Activated CD4-positive, CD25-positive, alpha-beta regulatory T cell treated with anti-CD3 and anti-CD28 coated beads, Interleukin-2, amount 50 U/mL, for 72 hours (primary cell): ENCODE results near the gene CD58.
A peak's percentile ranks its signal among the peaks of the same experiment; 100 is the strongest.

Experiments used
- DNase-seq: peaks from one replicate; pipeline ENCODE4 v3.0.0; 2021

Gene CD58

GRCh38 chr1:116508085-116508983 lies 62.5 kb downstream of the CD58 start:
- no peak for DNase-seq

GRCh38 chr1:116507631-116508030 lies 63.2 kb downstream of the CD58 start:
- DNase-seq: no peak

- no peak for DNase-seq
Measured at GRCh38 chr1:116506132-116507004, 64.5 kb downstream of the CD58 start.

GRCh38 chr1:116504308-116505156 lies 66.3 kb downstream of the CD58 start:
- DNase-seq: peak; percentile 68

- no peak for DNase-seq
Measured at GRCh38 chr1:116503546-116504307, 67.1 kb downstream of the CD58 start.

GRCh38 chr1:116502671-116503314 lies 68.0 kb downstream of the CD58 start:
- DNase-seq: no peak

GRCh38 chr1:116501870-116502244 lies 69.0 kb downstream of the CD58 start:
- no peak for DNase-seq

- DNase-seq: no peak
Measured at GRCh38 chr1:116501125-116501869, 69.5 kb downstream of the CD58 start.

GRCh38 chr1:116498789-116499628 lies 71.8 kb downstream of the CD58 start:
- no peak for DNase-seq

GRCh38 chr1:116497656-116498055 lies 73.2 kb downstream of the CD58 start:
- no peak for DNase-seq

GRCh38 chr1:116496898-116497297 lies 73.9 kb downstream of the CD58 start:
- DNase-seq: no peak

- DNase-seq: no peak
Measured at GRCh38 chr1:116496380-116496779, 74.4 kb downstream of the CD58 start.

GRCh38 chr1:116495535-116495934 lies 75.3 kb downstream of the CD58 start:
- DNase-seq: no peak

- no peak for DNase-seq
Measured at GRCh38 chr1:116494745-116495144, 76.1 kb downstream of the CD58 start.

- no peak for DNase-seq
Measured at GRCh38 chr1:116494353-116494692, 76.5 kb downstream of the CD58 start.

- no peak for DNase-seq
Measured at GRCh38 chr1:116493484-116494352, 77.1 kb downstream of the CD58 start.

- DNase-seq: no peak
Measured at GRCh38 chr1:116493036-116493435, 77.8 kb downstream of the CD58 start.

- DNase-seq: no peak
Measured at GRCh38 chr1:116492358-116492811, 78.4 kb downstream of the CD58 start.
